GM12892 (cell line): ENCODE data around the gene REN.

Source experiments
- POLR2A ChIP-seq: IDR thresholded peaks from 2 replicates; pipeline ENCODE4 v1.6.1; 2011; ENCODE audit warnings: low read depth, low read length, control low read depth
- POLR2AphosphoS5 ChIP-seq: IDR thresholded peaks from 2 replicates; pipeline ENCODE4 v1.6.1; 2011; ENCODE audit warnings: low read depth, low read length, control low read depth
- TAF1 ChIP-seq: IDR thresholded peaks from 2 replicates; pipeline ENCODE4 v1.6.1; 2011; ENCODE audit warnings: low read depth, mild to moderate bottlenecking, control low read depth, low read length, borderline replicate concordance

DNA sequence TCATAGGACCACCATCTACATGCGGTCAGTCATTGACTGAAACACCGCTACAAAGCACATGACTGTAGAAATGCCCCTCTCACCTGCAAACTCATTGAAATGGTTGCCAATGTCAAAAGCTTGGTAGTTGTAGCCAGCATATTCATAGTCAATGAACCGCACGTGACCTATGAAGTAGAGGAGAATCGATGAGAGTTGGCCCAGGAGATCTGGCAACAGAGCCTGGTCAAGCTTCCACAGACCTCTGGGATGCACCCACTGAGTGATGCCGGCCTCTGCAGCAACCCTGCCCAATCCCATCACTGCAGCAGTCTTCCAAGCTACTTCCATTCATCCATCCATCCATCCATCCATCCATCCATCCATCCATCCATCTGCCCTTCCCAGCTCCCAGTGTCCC lies 26.2 kb downstream of the REN start:
- TF ChIP-seq POLR2AphosphoS5 (no peak), TAF1 (no peak), POLR2A (no peak)
